Measurements from ENCODE around the gene NFKBIL1. TPM values are rescaled to one million over a fixed set of nuclear protein-coding genes. Genes with fewer than 3 reads are reported as not detected.
"Not testable (repeated sequence)": the region's sequence is repeated elsewhere in the genome, so short reads cannot be mapped to it uniquely, and the experiment has no call there.

NFKBIL1 gene
- total and polyA plus RNA-seq, 7 donors = 18.0 to 55.1 (median 32.5) TPM

GRCh38 chr6:31548544-31548873 lies 1.1 kb downstream of the NFKBIL1 start:
- WGBS, 2 donors = 95 to 99% methylated on average over 2 of the region's 2 CpGs

GRCh38 chr6:31551371-31551770 lies 4.0 kb downstream of the NFKBIL1 start:
- intact Hi-C loops (cut with DNase I); H3K27ac ChIP-seq; DNase-seq; H3K9me3 ChIP-seq; H3K4me3 ChIP-seq; H3K27me3 ChIP-seq: not testable (repeated sequence)
- H3K4me1 ChIP-seq = peaks cover 0 to 17% (median 13%) of the 10 kb centered on the region in 4 donors
- H3K36me3 ChIP-seq = peaks cover 0 to 63% (median 6%) of the 10 kb centered on the region in 4 donors
- WGBS, 2 donors = 33 to 57% methylated on average over 5 of the region's 5 CpGs

More at GRCh38 chr6:31548544-31548873, 1.1 kb downstream of the NFKBIL1 start:
- Histone ChIP-seq H3K36me3 (peaks cover 0 to 41% (median 4%) of the 10 kb centered on the region in 4 donors), H3K4me3 (no peak overlapping the region), H3K27me3 (no peaks in the 10 kb centered on the region), H3K4me1 (peaks cover 0 to 22% (median 13%) of the 10 kb centered on the region in 4 donors), H3K27ac (peak overlapping the region; percentile 85 to 88 (median 86)), H3K9me3 (no peaks in the 10 kb centered on the region)
- TF ChIP-seq POLR2A (IDR thresholded peaks at IDR 0.05) (no peak), POLR2AphosphoS5 (IDR thresholded peaks at IDR 0.05) (no peak), CTCF (IDR thresholded peaks at IDR 0.05) (no peak), EP300 (IDR thresholded peaks at IDR 0.05) (no peak)
- DNase-seq = no peak
- intact Hi-C loops (cut with DNase I) = loop anchor here (5.0 to 10.0 kb wide), 4 partner anchors 146 to 406 kb away; partner anchors contain the start of genes ABHD16A, LY6G6F, MICA and NELFE

DNA sequence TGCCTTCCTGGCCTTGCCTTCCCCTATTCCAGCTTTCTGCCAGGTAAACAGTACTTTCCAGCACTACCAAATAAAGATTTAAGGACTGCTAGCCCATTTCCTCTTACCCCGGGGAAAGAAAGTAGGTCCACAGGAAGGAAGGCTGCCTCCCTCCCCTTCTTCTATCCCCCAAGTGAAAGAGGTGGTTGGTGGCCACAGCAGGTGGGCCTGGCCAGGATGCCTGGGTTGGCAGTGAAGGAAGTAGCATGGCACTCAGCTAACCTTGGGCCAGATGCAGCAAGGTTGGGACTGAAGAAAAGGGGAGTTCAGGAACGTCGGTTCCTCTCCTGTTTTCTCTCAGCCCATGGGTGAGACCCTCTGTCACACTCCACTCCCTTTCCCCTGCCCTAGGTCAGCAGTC lies 8.9 kb downstream of the NFKBIL1 start:
- H3K27ac ChIP-seq = no peak overlapping the region
- peaks cover 0 to 20% (median 5%) of the 10 kb centered on the region in 4 donors for H3K4me1 ChIP-seq
- no peak overlapping the region for H3K4me3 ChIP-seq
- no peaks in the 10 kb centered on the region for H3K27me3 ChIP-seq
- intact Hi-C loops (cut with DNase I) = no loop called here
- peaks cover 11 to 69% (median 23%) of the 10 kb centered on the region in 4 donors for H3K36me3 ChIP-seq
- no peak for TF ChIP-seq EP300 (IDR thresholded peaks at IDR 0.05)
- TF ChIP-seq CTCF (IDR thresholded peaks at IDR 0.05) = no peak
- no peak for TF ChIP-seq POLR2A (IDR thresholded peaks at IDR 0.05)
- TF ChIP-seq POLR2AphosphoS5 (IDR thresholded peaks at IDR 0.05) = no peak
- no peaks in the 10 kb centered on the region for H3K9me3 ChIP-seq
- WGBS, 2 donors = 61 to 90% methylated on average over 3 of the region's 3 CpGs
- no peak for DNase-seq

- 72 to 85% methylated on average over 24 of the region's 24 CpGs for WGBS, 2 donors
- H3K27ac ChIP-seq = peak overlapping the region in 3 of 4 donors; percentile 9 to 36 (median 27)
- H3K27me3 ChIP-seq = no peaks in the 10 kb centered on the region
- no peak for DNase-seq
- H3K36me3 ChIP-seq = peaks cover 11 to 58% (median 23%) of the 10 kb centered on the region in 4 donors
- no peak overlapping the region for H3K4me3 ChIP-seq
- TF ChIP-seq EP300 (IDR thresholded peaks at IDR 0.05) = no peak
- no peak for TF ChIP-seq CTCF (IDR thresholded peaks at IDR 0.05)
- no peak for TF ChIP-seq POLR2A (IDR thresholded peaks at IDR 0.05)
- TF ChIP-seq POLR2AphosphoS5 (IDR thresholded peaks at IDR 0.05) = no peak
- H3K9me3 ChIP-seq = no peaks in the 10 kb centered on the region
- intact Hi-C loops (cut with DNase I) = loop anchor here (1.0 kb wide), 1 partner anchor 12 kb away; no protein-coding TSS in a partner anchor
- H3K4me1 ChIP-seq = peaks cover 0 to 20% (median 5%) of the 10 kb centered on the region in 4 donors
These were observed 10.3 kb downstream of the NFKBIL1 start for GRCh38 chr6:31557443-31558317.

- TF ChIP-seq POLR2A (IDR thresholded peaks at IDR 0.05) (no peak), EP300 (IDR thresholded peaks at IDR 0.05) (no peak), POLR2AphosphoS5 (IDR thresholded peaks at IDR 0.05) (no peak), CTCF (IDR thresholded peaks at IDR 0.05) (no peak)
- peaks cover 11 to 58% (median 23%) of the 10 kb centered on the region in 4 donors for H3K36me3 ChIP-seq
- no peaks in the 10 kb centered on the region for H3K27me3 ChIP-seq
- peaks cover 0 to 20% (median 5%) of the 10 kb centered on the region in 4 donors for H3K4me1 ChIP-seq
- WGBS, 2 donors = 81 to 88% methylated on average over 8 of the region's 8 CpGs
- no peak for DNase-seq
- peak overlapping the region in 3 of 4 donors; percentile 9 to 36 (median 27) for H3K27ac ChIP-seq
- intact Hi-C loops (cut with DNase I) = loop anchor here (1.0 kb wide), 1 partner anchor 11 kb away; no protein-coding TSS in a partner anchor
- H3K4me3 ChIP-seq = no peak overlapping the region
- no peaks in the 10 kb centered on the region for H3K9me3 ChIP-seq
These were observed 10.9 kb downstream of the NFKBIL1 start for GRCh38 chr6:31558318-31558625.
